Activated T-cell treated with anti-CD3 and anti-CD28 coated beads, Interleukin-2, amount 50 U/mL, for 48 hours (primary cell): ENCODE measurements around the gene UBL3.

Source experiments
- DNase-seq, 2 experiments: peaks; one replicate each; pipeline ENCODE4 v3.0.0-alpha.2; 2020

UBL3 gene, protein sequence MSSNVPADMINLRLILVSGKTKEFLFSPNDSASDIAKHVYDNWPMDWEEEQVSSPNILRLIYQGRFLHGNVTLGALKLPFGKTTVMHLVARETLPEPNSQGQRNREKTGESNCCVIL

DNA sequence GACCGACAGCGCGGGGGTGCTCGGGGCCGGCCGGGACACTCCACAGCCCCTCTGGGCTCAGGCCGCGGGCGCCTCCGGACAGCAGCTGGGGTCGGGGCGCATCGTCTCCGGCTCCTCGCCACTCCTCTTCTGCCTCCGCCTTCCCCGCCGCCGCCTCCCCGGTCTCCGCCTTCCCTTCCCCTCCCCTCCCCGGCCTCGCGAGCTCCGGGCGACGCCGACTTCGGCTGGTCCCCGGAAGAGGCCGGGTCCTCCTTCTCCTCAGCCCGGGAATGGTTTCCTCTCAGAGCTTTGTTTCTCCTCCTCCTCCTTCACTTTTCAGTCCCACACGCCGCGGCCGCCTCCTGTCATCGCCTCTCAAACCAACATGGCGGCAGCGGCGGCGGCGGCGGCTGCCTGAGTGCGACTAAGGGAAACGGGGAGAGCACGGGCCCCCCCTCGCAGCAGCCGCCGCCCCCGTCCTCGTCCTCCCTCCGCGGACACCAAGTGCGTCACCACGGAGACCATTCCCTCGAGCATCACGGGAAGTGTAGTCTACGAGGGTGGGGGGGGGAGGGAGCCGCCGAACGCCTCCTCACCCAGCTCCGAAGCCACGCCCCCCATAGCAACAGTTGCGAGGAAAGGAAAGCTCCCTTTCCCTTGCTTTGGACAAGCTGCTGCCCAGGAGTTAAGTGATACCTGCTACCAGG lies at the start of gene UBL3:
Gene UBL3, minus strand, starts transcription at position 405 of the 686 bp plus-strand sequence. CDS start 1,079 bp downstream, outside the sequence.
- DNase-seq, result peak; percentile 92 to 93

DNA sequence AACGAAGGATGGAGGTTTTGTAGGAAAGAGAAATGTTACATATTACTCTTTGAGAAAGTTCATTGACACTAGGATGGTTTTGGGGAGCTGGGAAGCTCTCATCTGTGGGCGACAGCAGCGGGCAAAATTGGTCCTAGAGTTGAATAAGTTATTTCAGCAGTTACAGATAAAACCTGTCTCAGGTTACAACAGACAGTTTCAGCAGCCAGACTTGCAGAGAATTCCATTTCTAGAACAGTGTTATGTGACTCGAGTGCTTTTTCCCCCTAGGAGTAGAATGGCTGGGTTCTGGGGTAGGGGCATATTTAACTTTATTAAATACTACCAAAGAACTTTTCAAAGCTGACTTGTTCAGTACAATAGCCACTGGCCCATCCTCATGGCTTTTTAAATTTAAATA lies 46.7 kb upstream of the UBL3 start:
- no peak for DNase-seq

GRCh38 chr13:29893438-29893837 lies 43.0 kb upstream of the UBL3 start:
- DNase-seq, result no peak

- DNase-seq, result no peak
Measured at GRCh38 chr13:29892151-29892550, 41.7 kb upstream of the UBL3 start.

DNA sequence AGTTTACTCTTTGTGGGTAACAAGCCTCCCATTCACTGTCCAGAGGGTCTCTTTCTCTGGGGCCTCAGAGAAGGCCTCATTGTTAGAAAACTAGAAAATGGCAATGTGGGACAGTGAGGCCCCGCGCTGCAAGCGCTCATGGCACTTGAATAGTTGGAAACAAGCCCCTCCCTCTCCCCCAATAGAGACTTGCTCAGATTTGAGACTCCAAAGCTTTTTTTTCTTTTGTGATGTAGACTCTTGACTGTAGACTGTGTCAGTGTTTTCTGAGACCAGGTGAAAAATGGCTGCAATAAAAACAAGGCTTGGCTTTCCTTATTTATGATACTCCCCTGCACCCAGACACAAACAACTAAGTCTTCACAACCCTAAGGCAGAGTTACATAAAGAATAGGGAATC lies 38.7 kb upstream of the UBL3 start:
- DNase-seq, result no peak

- DNase-seq, result no peak
Measured at GRCh38 chr13:29888306-29888705, 37.9 kb upstream of the UBL3 start.

DNA sequence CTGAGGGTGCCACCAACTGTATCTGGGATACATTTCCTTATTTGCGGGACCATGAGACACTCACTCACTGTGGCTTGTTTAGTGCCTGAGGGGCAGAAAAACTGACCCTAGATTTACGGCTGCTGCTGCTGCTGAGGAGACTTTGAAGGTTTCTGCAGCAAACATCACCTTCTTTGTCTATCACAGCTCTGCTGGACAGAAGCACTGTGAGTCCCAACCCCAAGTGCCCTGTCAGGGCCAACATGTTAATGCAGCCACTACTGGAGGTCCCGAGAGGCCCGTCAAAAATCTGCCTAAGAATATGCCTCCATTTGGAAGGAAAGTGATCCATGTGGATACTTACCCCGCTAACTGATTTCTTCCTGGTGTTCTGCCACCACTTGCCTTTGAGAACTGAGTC lies 37.3 kb upstream of the UBL3 start:
- no peak for DNase-seq

GRCh38 chr13:29887030-29887557 lies 36.7 kb upstream of the UBL3 start:
- no peak for DNase-seq

GRCh38 chr13:29886446-29886845 lies 36.0 kb upstream of the UBL3 start:
- peak; percentile 71 for DNase-seq

DNA sequence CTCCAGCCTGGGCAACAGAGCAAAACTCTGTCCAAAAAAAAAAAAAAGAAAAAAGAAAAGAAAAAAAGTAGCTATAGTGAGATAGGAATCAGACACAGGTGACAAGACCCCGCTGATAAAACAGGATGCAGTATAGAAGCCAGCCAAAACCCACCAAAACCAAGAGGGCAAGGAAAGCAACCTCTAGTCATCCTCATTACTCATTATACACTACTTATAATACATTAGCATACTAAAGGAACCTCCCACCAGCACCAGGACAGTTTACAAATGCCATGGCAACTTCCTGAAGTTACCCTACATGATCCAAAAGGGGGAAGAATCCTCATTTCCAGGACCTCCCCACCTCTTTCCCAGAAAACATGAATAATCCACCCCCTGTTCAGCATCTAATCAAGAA lies 35.6 kb upstream of the UBL3 start:
- no peak for DNase-seq

DNA sequence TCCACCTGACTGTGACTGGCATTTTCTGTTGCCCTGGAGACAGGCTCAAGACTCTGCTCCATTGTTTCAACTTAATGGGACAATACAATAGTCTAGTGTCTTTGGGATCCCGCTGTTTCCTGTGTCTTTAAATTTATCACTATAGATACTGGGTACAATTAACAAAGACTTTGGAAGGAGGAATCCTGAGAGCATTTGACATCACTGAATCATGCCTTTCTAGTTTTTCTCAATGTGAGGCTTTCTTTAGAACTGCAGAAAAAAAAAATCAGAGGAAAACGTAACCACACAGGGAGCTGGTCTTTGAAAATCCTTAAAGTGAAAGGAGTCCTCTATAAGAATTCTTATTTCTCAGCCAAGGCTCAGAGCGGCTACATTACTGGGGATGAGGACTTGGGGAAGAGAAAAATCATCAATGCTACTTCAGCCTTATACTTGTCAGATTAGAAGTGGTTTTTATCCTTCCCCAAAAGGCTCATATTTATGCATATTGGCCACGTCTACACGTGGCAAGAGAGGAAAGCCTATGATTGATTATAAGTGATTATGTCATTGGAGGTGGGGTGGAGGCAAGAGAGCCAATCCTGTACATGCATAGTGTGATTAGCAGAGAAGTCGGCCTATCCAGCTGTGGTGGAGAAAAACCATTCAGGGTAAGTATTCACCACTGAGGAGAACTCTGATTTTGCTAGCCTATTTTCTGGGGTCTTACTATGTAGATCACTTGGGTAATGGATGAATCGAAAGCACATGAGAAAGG lies 34.4 kb upstream of the UBL3 start:
- DNase-seq, result no peak

- DNase-seq, result no peak
Measured at GRCh38 chr13:29883941-29884518, 33.6 kb upstream of the UBL3 start.

DNA sequence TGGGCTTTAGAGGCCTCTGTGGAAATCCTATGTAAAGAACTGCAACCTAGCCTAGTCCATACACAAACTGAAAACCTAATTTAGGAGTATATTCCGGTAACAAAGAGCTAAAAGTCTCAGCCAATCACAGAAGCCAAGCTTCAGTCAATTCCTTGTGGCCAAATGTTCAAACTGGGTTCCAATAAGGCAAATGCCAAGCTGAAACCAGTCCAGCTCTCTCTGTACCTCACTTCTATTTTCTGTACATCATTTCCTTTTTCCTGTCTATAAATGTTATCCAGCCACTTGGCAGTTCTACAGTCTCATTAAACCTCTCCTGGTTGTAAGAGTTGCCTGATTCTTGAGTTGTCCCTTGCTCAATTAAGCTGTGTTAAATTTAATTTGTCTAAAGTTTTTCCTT lies 31.7 kb upstream of the UBL3 start:
- no peak for DNase-seq

- DNase-seq, result no peak
Measured at GRCh38 chr13:29878101-29878500, 27.7 kb upstream of the UBL3 start.

- DNase-seq, result no peak
Measured at GRCh38 chr13:29877456-29878078, 27.1 kb upstream of the UBL3 start.

- DNase-seq, result no peak
Measured at GRCh38 chr13:29875646-29876045, 25.2 kb upstream of the UBL3 start.

DNA sequence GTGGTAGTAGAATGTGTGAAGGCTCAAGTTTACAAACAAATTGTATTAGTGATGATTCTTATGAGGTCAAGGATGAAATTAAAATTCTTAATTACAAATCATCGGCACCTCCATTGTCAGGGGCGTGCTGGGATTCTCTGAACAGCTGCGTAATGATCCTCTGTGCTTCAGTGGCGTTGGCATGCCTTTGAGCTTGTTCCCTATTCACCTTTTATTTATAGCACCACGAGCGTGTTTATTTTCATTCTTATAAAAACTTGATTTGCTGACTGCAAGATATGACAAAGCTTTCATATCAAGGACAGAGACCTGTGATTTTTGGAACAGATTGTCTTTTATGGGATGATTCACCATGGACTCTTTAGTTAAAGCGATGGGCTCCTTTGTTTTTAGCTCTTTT lies 18.2 kb upstream of the UBL3 start:
- DNase-seq, result no peak

DNA sequence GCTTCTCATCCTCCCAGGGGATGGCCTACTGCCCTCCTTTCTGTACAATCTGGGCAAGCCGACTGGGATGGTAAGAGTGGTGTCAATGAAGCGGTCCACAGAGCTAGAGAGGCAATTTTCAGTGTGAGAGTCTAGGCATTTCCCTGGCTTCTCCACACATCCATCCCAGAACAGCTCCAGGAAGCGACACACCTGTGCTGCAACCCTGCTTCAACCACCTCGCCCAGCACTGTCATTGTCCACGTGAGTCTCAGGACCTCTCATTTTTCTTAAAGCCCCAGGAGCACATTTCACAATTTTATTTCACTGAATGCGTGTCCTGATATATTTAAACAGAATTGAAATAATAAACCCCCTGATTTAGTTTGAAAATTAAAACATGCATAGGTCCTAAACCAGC lies 15.5 kb upstream of the UBL3 start:
- no peak for DNase-seq

- no peak for DNase-seq
Measured at GRCh38 chr13:29861694-29862110, 11.3 kb upstream of the UBL3 start.

- no peak for DNase-seq
Measured at GRCh38 chr13:29859971-29860370, 9.6 kb upstream of the UBL3 start.

GRCh38 chr13:29858667-29859066 lies 8.2 kb upstream of the UBL3 start:
- DNase-seq, result no peak

DNA sequence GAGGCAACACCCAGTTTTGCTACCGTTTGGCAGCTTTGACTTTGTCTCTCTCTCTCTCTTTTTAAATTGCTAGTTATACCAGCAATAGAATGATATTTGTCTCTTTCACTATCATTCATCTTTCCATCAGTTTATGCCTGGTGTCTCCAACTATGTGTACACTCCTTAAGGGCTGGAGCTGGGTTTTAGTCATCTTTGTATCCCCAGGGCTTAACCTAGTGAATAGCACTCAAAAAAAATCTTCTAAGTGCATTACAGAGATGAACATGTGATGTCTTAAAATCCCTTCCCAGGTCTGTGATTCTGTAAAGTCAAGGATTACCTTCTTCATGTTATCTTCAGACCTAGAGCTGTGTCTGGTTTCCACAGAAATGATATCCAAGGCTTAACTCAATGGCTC lies 7.8 kb upstream of the UBL3 start:
- DNase-seq, result no peak

GRCh38 chr13:29857085-29857484 lies 6.7 kb upstream of the UBL3 start:
- no peak for DNase-seq
